Activated CD8-positive, alpha-beta memory T cell treated with anti-CD3 and anti-CD28 coated beads for 4 hours (primary cell): ENCODE measurements around the gene OR52N1.
A peak's percentile ranks its signal among the peaks of the same experiment; 100 is the strongest.

ENCODE experiments used
- DNase-seq, 2 donors: peaks; one replicate each; pipeline ENCODE4 v3.0.0-alpha.2; 2020; ENCODE audit warnings: low read depth in 2 of 2

Gene OR52N1

DNA sequence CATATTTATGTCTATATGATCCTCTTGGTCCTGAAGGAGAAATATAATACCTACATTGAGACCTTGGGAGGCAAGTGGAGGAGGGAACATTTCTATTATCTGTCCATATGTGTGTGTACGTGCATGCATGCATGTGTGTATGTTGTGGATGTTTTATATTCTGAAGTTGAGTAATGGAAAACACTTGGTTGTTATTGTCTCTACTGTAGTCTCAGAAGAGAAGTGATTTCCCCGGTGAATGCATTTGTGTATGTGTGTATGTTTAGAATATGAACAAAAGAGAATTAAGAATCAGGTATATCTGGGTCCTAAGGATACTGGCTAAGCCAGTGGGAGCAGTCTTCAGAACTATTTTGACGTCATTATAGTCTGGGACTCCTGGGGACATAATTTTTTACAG, at the start of gene OR52N1:
OR52N1 (minus strand) TSS at position 101 of the 400 bp plus-strand sequence. CDS start 2,449 bp downstream, outside the sequence.
- DNase-seq, result no peak

GRCh38 chr11:5837695-5838094, 46.6 kb upstream of the OR52N1 start:
- DNase-seq, result no peak

DNA sequence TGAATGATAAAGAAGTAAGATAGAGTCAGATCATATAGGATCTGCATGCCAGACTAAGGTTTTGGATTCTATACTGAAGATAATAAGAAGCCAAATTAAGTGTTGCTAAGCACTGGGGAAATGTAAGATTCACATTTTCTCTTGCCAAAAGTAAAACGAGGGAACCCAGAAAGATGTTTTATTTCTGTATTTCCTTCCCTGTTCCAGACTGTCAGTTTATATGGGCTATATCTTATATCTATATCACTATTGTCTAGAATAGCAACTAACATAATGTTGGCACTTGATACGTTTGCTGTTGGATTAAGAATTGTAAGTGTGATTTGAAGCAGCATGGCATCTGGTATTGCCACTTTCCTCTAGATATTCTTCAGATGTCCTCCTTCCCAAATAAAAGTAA, 42.4 kb upstream of the OR52N1 start:
- DNase-seq, result no peak

GRCh38 chr11:5831196-5831829, 40.2 kb upstream of the OR52N1 start:
- DNase-seq, result no peak

DNA sequence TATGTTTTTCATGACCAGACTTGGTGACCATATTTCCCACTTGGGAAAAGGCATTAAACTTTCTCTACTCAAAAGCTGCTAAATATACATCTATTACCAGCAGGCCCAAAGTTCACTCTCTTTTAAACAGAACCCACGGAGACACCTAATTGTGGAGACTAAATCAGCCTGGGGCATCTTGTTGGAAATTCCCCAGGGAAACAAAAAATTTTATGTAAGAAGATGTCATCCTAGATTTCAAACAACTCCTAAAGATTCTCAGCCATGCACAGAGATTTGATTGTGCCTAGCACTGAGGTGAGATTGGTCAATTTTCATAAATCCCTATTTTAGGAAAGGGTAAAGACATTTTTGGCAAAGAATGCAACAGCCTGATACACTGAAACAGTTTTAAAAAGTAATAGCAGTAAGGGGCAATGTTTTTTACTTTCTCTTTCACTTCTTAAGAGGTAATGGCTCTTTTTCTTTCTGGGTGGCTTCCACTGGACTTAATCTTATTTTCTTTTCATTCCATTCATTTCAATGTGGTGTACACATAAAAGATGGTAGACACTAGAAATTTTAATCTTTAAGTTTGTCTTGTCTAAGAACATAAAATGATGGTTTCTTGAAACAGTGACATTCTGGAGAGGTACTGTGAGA, 27.3 kb upstream of the OR52N1 start:
- DNase-seq, result no peak

DNA sequence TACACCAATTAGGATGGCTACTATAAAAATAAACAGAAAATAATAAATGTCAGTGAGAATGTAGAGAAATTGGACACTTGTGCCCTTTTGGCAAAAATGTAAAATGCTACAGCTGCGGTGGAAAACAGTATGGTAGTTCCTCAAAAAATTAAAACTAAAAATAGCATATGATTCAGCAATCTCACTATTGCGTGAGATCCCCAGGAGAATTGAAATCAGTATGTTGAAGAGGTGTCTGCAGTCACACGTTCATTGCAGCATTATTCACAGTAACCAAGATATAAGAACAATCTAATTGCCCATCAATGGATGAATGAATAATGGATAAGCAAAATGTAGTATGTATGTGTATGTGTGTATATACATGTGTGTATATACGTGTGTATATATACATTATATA, 24.5 kb upstream of the OR52N1 start:
- DNase-seq, result no peak

GRCh38 chr11:5809905-5810795, 19.1 kb upstream of the OR52N1 start:
- DNase-seq, result no peak

DNA sequence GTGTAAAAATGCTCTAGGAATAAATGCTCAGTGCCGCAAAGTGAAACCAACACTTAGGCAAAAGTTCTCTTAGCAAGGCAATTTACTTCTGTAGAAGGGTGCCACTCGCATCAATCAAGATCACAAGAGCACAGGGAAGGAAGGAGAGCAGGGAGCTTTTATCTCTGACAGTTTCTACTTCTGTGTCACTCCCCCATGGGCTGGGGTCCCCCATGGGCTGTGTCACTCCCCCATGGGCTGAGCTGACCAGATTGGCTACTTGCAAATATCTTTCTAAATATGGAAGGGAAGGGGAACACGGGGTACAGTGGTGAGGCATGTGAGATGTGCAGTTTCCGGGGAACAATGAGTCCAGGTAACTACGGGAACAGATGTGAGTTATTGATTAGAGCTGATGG, 18.1 kb upstream of the OR52N1 start:
- no peak for DNase-seq

DNA sequence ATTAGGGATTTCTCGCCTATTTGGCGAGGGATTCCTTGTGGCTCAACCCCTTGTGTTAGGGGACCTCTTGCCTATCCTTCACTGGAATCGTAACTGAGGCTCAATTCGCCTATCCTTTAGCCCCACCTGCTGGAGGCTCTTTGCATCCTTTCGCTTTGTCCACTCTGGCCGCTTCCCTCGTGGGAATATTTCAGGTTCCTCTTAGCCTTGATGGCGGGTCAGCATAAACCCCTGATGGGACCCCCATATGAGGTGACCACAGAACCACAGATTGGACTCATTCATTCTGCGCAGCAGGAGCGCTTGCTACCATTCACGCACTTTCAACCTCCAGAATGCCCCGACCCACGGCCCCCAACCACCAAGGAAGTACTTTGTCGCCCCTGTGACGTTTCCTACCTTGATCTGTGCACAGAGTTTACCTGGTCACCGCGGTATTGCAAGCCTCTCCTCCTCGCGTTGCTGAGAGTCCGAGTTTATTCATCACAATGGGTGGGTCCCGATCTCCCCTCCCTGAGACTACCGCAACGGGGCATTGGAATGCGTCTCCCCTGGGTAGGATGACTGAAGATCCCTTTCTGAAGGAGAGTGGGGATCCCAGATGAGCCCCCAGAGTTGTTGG, 17.5 kb upstream of the OR52N1 start, which contains the start of gene OR52N2:
OR52N2 (plus strand) TSS at position 425 of the 622 bp plus-strand sequence. CDS start 11,412 bp downstream, outside the sequence.
- DNase-seq, result peak; percentile 35 to 45

- no peak for DNase-seq
These were observed 16.5 kb upstream of the OR52N1 start for GRCh38 chr11:5807580-5807979.

GRCh38 chr11:5803982-5804381, 12.9 kb upstream of the OR52N1 start:
- DNase-seq, result no peak

DNA sequence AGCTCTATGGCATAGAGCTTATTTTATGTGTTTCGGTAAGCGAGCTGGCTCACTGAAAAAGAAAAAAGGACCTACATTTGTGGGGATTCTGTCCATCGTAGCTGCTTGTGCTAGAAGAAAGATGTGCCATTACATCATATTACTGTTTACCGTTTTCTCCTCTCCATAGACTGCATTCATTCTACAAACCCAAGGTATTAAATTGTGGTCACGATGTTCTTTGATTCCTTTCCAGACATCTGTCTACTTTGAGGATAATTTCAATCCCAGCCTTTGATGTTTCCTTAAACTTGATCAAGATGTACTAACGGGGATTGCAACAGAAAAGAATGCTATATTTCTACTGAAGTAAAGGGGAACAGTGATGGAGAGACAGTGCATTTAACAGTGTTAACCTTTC, 5.5 kb upstream of the OR52N1 start:
- no peak for DNase-seq

GRCh38 chr11:5783255-5783654, 7.8 kb downstream of the OR52N1 start, which contains the start of gene OR52N5:
TSS of gene OR52N5 (minus strand) at chr11:5783355. CDS start at chr11:5778634, 4,721 bp downstream.
- no peak for DNase-seq

- DNase-seq, result no peak
These were observed 24.0 kb downstream of the OR52N1 start for GRCh38 chr11:5767056-5767455.

DNA sequence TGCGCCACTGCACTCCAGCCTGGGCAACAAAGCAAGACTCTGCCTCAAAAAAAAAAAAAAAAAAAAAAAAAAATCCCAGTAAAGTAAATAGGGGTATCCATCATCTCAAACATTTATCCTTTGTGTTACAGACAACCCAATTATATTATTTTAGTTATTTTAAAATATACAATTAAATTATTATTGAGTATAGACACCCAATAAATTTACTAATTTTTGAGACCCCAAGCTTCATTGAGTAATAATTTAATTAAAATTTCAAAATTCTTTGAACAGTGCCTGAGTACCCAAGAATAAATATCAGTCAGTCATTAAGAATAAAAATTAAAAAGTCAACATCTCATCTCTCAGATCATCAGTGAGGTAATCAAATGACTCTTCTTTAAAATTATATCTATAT, 37.1 kb downstream of the OR52N1 start, which contains the start of gene OR52N4:
OR52N4 (plus strand) TSS at position 301 of the 400 bp plus-strand sequence. CDS start 498 bp downstream, outside the sequence.
- DNase-seq, result no peak

DNA sequence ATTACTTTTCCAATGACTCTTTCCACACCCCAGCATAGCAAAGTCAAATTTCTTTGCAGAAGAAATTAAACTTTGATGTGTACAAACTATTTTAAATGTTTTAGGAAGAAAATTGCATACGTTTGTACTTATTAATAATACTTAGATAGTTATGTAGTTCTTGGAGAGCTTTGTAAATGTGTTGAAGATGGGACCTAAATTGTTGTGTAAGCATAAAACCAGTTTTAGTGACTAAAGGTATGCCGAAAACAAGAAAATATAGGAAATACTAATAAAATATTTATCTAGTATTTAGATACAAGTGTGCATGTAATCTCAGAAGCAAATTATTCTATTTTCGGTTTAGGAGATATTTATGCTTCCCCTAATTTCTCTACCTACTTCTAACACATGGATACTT, 41.2 kb downstream of the OR52N1 start:
- DNase-seq, result no peak

DNA sequence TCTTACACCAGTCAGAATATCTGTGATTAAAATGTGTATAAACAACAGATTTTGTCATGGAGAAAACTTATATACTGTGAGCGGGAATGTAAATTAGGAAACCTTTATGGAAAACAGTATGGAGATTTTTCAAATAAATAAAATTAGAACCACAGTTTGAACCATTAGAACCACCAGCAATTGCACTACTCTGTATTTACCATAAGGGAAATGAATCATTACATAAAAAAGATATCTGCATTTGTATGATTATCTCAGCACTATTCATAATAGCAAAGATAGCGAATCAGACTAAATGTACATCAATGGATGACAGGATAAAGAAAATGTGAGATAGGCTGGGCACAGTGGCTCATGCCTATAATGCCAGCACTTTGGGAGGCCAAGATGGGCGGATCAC, 44.5 kb downstream of the OR52N1 start:
- DNase-seq, result no peak

DNA sequence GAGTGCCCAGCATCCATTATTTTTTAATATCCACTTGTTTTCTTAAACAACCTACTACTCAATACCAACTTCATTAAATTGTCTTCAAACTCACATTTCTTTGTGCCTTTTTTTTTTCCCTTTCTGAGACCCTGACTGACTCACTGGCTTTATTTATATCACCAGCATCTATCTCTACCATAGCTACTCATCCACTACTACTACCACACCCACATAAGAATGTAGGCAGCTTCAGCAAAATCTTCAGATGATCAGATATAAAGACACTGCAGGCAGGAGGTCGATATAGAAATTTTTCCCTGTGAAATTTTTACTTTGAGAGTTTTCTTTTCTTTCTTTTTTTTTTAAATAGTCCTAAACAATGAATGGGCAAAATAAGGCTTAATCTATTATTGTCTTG, 52.6 kb downstream of the OR52N1 start:
- no peak for DNase-seq

- no peak for DNase-seq
These were observed 53.2 kb downstream of the OR52N1 start for GRCh38 chr11:5737670-5738392.

DNA sequence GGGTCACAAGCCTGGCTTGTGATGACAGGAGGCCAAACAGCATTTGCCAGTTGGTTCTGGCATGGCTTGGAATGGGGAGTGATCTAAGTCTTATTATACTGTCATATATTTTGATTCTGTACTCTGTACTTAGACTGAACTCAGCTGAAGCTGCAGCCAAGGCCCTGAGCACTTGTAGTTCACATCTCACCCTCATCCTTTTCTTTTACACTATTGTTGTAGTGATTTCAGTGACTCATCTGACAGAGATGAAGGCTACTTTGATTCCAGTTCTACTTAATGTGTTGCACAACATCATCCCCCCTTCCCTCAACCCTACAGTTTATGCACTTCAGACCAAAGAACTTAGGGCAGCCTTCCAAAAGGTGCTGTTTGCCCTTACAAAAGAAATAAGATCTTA, 54.0 kb downstream of the OR52N1 start:
- no peak for DNase-seq
